Suprapubic skin (tissue), 4 donors: ENCODE measurements around the gene RASA3. TPM values are rescaled to one million over a fixed set of nuclear protein-coding genes. Genes with fewer than 3 reads are reported as not detected.

Experiments used
- DNase-seq, 2 donors: peaks; one replicate each; pipeline ENCODE4 v3.0.0-alpha.2; 2019; ENCODE audit warnings: low spot score in 2 of 2
- H3K27ac ChIP-seq: fragments of 200-600 bp; sonication (generic); one replicate; pipeline ENCODE4 v1.5.1; 2019
- H3K27me3 ChIP-seq: fragments of 200-600 bp; sonication (generic); one replicate; pipeline ENCODE4 v1.5.1; 2019
- H3K36me3 ChIP-seq: fragments of 200-600 bp; sonication (generic); one replicate; pipeline ENCODE4 v1.5.1; 2019
- H3K4me1 ChIP-seq: fragments of 200-600 bp; sonication (generic); one replicate; pipeline ENCODE4 v1.5.1; 2019
- H3K4me3 ChIP-seq: fragments of 200-600 bp; sonication (generic); one replicate; pipeline ENCODE4 v1.5.1; 2019; ENCODE audit warnings: mild to moderate bottlenecking
- H3K9me3 ChIP-seq: fragments of 200-600 bp; sonication (generic); one replicate; pipeline ENCODE4 v1.5.1; 2019
- EP300 ChIP-seq: sonication (generic); formaldehyde crosslinking; IDR thresholded peaks from one replicate; pipeline ENCODE4 v1.6.1; 2017; ENCODE audit warnings: antibody characterized with exemption
- POLR2A ChIP-seq, 2 donors: fragments of 450-650 bp; IDR thresholded peaks; one replicate each; pipeline ENCODE4 v1.6.1; 2017; ENCODE audit warnings: antibody characterized with exemption in 2 of 2, mild to moderate bottlenecking in 2 of 2, moderate library complexity in 2 of 2
- POLR2AphosphoS5 ChIP-seq, 3 donors: sonication (generic); formaldehyde crosslinking; IDR thresholded peaks; one replicate each; pipeline ENCODE4 v1.6.1; 2017; ENCODE audit warnings: antibody characterized with exemption in 3 of 3
- WGBS: methylation state at CpG from one replicate; pipeline ENCODE4 v1.1.5; 2018; 5-methylcytosine and 5-hydroxymethylcytosine counted together
- total RNA-seq, 4 donors: library from RNA; depleted of rRNA; stranded (reverse); fragments of >200 nt; gene quantifications; one replicate each; pipeline ENCODE4 v1.1.0, GENCODE V29; 2016
- TF ChIP-seq, protein P1 (sequence below), 2 donors: fragments of 200-600 bp in 1 of 2; fragments of 450-650 bp in 1 of 2; sonication (generic) in 1 of 2; IDR thresholded peaks; one replicate each; pipeline ENCODE4 v1.5.1; 2016 to 2019; ENCODE audit warnings: antibody characterized with exemption in 2 of 2, mild to moderate bottlenecking in 1 of 2, moderate library complexity in 1 of 2

RASA3 gene
- total RNA-seq, 4 donors from 2014 or later = 15.3 to 37.1 (median 16.4) TPM

DNA sequence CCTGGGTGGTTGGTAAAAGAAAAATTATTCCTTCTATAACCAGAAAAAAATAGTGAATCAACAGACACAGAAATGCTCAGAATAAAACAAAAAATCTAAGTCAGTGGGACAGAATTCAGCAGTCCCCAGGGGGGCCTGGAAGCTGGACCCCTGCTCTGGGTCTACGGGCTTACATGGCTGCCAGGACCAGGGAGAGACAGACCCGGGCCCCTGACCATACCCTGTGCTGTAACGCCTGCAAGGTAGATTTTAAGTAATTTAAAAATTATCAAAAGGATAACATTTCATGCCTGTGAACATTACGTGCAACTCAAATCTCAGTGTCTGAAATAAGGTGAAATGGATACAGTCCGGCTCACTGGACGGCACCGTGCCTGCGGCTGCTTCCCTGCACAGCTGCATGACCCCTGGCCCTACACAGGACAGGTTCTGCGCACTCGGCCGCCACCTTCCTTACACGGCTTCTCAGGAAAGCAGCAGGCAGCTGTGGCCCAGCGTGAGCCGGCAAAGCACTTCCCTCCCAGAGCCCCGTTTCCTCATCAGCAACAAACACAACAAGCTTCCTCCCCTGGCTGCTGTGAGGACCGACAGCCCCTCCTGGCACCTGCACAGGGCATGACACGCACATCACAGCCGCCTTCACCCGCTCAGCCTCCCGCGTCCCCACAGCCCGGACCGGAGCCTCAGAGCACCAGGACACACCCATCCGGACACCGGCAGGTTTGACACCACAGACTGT lies 22.2 kb downstream of the RASA3 start:
- WGBS = 81% methylated on average over 21 of the region's 25 CpGs
- H3K4me1 ChIP-seq = peaks cover 19% of the 10 kb centered on the region
- H3K9me3 ChIP-seq = no peaks in the 10 kb centered on the region
- TF ChIP-seq, protein P1, sequence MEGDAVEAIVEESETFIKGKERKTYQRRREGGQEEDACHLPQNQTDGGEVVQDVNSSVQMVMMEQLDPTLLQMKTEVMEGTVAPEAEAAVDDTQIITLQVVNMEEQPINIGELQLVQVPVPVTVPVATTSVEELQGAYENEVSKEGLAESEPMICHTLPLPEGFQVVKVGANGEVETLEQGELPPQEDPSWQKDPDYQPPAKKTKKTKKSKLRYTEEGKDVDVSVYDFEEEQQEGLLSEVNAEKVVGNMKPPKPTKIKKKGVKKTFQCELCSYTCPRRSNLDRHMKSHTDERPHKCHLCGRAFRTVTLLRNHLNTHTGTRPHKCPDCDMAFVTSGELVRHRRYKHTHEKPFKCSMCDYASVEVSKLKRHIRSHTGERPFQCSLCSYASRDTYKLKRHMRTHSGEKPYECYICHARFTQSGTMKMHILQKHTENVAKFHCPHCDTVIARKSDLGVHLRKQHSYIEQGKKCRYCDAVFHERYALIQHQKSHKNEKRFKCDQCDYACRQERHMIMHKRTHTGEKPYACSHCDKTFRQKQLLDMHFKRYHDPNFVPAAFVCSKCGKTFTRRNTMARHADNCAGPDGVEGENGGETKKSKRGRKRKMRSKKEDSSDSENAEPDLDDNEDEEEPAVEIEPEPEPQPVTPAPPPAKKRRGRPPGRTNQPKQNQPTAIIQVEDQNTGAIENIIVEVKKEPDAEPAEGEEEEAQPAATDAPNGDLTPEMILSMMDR (IDR thresholded peaks at IDR 0.05) = no peak
- TF ChIP-seq EP300 = no peak
- TF ChIP-seq POLR2AphosphoS5 (IDR thresholded peaks at IDR 0.05) = no peak
- TF ChIP-seq POLR2A (IDR thresholded peaks at IDR 0.05) = no peak
- no peak overlapping the region for H3K27ac ChIP-seq
- no peaks in the 10 kb centered on the region for H3K36me3 ChIP-seq
- H3K4me3 ChIP-seq = no peak overlapping the region
- no peaks in the 10 kb centered on the region for H3K27me3 ChIP-seq
- DNase-seq = peak in 1 of 2 donors; percentile 76

DNA sequence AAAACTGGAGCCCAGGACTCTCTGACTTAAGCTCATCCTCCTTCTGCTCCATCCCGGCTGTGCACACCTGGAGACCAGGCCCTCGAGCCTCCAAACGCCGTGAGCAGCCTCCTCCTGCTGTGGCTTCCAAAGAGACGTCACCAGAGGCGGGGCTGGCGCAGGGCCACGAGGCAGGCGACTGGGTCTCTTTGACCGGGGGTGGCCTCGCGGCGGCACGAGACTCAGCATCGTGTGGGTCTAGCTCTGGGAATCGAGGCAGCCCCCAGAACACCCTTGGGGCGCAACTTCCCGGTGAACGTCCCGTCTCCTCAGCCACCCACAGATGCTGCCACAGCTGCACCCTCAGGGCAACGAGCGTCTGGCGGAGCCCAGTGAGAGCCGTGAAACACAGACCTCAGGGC lies 22.8 kb downstream of the RASA3 start:
- WGBS = 61% methylated on average over 22 of the region's 24 CpGs
- Histone ChIP-seq H3K9me3 (no peaks in the 10 kb centered on the region), H3K36me3 (no peaks in the 10 kb centered on the region), H3K27ac (no peak overlapping the region), H3K4me3 (no peak overlapping the region), H3K4me1 (peaks cover 19% of the 10 kb centered on the region), H3K27me3 (no peaks in the 10 kb centered on the region)
- peak in 1 of 2 donors; percentile 71 for DNase-seq
- TF ChIP-seq POLR2A (IDR thresholded peaks at IDR 0.05) (no peak), EP300 (no peak), POLR2AphosphoS5 (IDR thresholded peaks at IDR 0.05) (no peak)
- TF ChIP-seq, protein P1 (IDR thresholded peaks at IDR 0.05) = no peak

DNA sequence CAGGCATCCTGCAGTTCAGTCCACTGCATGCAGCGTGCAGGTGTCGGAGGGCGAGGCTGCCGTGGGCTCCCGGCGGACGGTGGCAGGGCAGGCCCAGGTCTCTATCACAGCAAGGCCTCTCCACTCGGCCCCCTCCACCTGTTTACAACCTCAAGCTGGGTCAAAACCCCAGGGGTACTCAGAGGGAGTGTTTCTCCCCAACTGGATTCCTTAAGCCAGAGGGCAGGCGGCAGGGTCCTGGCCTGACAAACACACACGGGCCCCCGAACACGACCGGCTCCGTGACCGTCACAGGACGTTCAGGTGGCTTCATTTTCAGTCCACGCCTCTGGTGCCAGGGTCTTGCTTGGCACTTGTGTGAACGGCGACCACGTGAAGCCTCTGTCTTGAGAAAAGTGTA lies 23.5 kb downstream of the RASA3 start:
- peaks cover 19% of the 10 kb centered on the region for H3K4me1 ChIP-seq
- no peak for TF ChIP-seq POLR2A (IDR thresholded peaks at IDR 0.05)

DNA sequence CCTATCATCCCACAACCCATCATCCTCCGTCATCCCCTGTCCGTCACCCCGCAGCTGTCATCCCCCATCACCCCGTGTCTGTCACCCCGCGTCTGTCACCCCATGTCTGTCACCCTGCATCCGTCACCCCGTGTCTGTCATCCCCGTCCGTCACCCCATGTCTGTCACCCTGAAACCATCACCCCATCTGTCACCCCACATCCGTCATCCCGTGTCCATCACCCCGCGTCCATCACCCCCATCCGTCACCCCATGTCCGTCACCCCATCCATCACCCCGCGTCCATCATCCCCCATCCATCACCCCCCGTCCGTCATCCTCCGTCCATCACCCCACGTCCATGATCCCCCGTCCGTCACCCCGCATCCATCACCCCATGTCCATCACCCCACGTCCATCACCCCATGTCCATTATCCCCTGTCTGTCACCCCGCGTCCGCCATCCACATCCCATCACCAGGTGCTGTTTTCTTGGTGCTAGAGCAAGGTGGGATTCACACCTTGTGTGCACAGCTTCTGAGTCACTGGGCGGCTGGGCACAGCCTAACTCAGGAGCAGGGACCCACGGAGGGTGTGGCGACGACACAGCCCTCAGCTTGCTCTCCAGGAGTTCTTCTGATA lies 24.2 kb downstream of the RASA3 start:
- 88% methylated on average over 30 of the region's 33 CpGs for WGBS
- no peak for TF ChIP-seq POLR2A (IDR thresholded peaks at IDR 0.05)
- TF ChIP-seq, protein P1 (IDR thresholded peaks at IDR 0.05) = no peak
- no peak for TF ChIP-seq POLR2AphosphoS5 (IDR thresholded peaks at IDR 0.05)
- TF ChIP-seq EP300 = no peak

More for the DNA sequence above, 23.5 kb downstream of the RASA3 start:
- Histone ChIP-seq H3K4me3 (no peak overlapping the region), H3K27me3 (no peaks in the 10 kb centered on the region), H3K9me3 (no peaks in the 10 kb centered on the region), H3K27ac (no peak overlapping the region), H3K36me3 (no peaks in the 10 kb centered on the region)
- DNase-seq = peak in 1 of 2 donors; percentile 48
- 94% methylated on average over 13 of the region's 20 CpGs for WGBS

DNA sequence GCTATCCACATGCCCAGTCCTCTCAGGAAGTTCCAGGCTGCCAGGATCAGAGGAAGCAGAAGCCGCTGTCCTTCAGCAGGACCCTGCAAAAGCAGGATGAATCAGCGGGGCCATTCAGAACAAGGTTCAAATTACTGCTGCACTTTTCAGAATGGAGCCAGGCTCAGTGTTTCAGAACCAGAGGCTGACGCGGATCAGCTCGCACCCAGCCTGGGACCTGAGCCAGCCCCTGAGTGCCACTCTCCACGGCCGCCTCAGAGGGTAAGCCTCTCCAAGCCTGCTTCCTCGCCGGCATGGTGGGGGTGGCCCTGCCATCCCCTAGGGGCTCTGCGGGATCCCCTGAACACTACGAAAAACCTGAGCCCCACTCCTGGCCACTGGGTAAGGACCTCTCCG lies 24.7 kb downstream of the RASA3 start:
- H3K4me1 ChIP-seq = peaks cover 19% of the 10 kb centered on the region

More for the DNA sequence above, 24.2 kb downstream of the RASA3 start:
- H3K9me3 ChIP-seq = no peaks in the 10 kb centered on the region
- no peaks in the 10 kb centered on the region for H3K36me3 ChIP-seq
- no peaks in the 10 kb centered on the region for H3K27me3 ChIP-seq
- DNase-seq = peak; percentile 57 to 76
- H3K27ac ChIP-seq = no peak overlapping the region
- H3K4me3 ChIP-seq = no peak overlapping the region
- peaks cover 19% of the 10 kb centered on the region for H3K4me1 ChIP-seq

DNA sequence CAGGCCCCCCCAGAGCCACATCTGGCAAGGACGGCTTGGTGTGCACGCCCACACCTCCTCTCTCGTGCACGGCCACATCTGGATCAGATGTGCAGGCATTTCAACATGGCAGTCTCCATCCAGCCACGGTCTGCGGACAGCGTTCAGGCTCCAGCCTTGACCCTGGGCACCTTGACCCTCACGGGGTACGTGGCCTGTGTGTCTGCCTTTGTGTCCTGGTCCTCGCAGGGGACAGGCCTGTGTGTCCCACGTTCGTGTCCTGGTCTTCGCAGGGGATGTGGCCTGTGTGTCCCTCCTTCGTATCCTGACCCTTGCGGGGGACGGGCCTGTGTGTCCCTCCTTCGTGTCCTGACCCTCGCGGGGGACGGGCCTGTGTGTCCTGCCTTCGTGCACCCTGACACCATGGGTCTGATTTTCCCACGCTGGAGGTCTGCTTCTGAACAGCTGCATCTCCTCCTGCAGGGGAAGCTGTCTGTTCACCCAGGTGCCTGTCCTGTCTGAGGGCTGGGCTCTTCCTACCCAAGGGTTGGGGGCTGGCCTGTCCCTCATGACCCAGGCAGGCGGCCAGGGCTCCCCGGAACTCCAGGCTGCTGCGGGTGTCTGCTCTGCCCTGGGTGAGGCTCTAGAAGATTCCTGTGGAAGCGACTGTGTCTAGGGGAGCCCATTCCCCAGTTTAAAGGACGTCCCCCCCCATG lies 25.3 kb downstream of the RASA3 start:
- Histone ChIP-seq H3K4me3 (no peak overlapping the region), H3K36me3 (no peaks in the 10 kb centered on the region), H3K27me3 (no peaks in the 10 kb centered on the region), H3K27ac (no peak overlapping the region), H3K9me3 (no peaks in the 10 kb centered on the region), H3K4me1 (peaks cover 19% of the 10 kb centered on the region)
- TF ChIP-seq EP300 = no peak
- no peak for TF ChIP-seq POLR2AphosphoS5 (IDR thresholded peaks at IDR 0.05)
- TF ChIP-seq, protein P1 (IDR thresholded peaks at IDR 0.05) = no peak
- TF ChIP-seq POLR2A (IDR thresholded peaks at IDR 0.05) = no peak
- DNase-seq = peak in 1 of 2 donors; percentile 59
- WGBS = 75% methylated on average over 22 of the region's 27 CpGs

More for the DNA sequence above, 24.7 kb downstream of the RASA3 start:
- Histone ChIP-seq H3K9me3 (no peaks in the 10 kb centered on the region), H3K36me3 (no peaks in the 10 kb centered on the region), H3K27ac (no peak overlapping the region), H3K27me3 (no peaks in the 10 kb centered on the region), H3K4me3 (no peak overlapping the region)
- no peak for TF ChIP-seq POLR2AphosphoS5 (IDR thresholded peaks at IDR 0.05)
- WGBS = 85% methylated on average over 4 of the region's 12 CpGs
- DNase-seq = peak; percentile 36 to 60
